ENCODE results near the gene PVRIG.
"Not testable (repeated sequence)": the region's sequence is repeated elsewhere in the genome, so short reads cannot be mapped to it uniquely, and the experiment has no call there.

The PVRIG gene

GRCh38 chr7:100270046-100270918 lies 50.5 kb downstream of the PVRIG start:
- DNase-seq (ENCODE audit: low read depth in 2 of 3, low spot score in 2 of 3) = not testable (repeated sequence)
